ENCODE data around the gene DEUP1. TPM values are rescaled to one million over a fixed set of nuclear protein-coding genes. Genes with fewer than 3 reads are reported as not detected.
"Not testable (repeated sequence)": the region's sequence is repeated elsewhere in the genome, so short reads cannot be mapped to it uniquely, and the experiment has no call there.

The DEUP1 gene
- total RNA-seq, 1 donor from 2014 or later: not detected

GRCh38 chr11:93344855-93345333, 14.4 kb downstream of the DEUP1 start:
- no peak for ATAC-seq
- intact Hi-C loops (cut with DNase I): no loop called here

GRCh38 chr11:93348930-93349329, 18.4 kb downstream of the DEUP1 start:
- intact Hi-C loops (cut with DNase I): no loop called here
- no peak for ATAC-seq

More at GRCh38 chr11:93344855-93345333, 14.4 kb downstream of the DEUP1 start:
- no peak for DNase-seq (ENCODE audit: missing footprints)

DNA sequence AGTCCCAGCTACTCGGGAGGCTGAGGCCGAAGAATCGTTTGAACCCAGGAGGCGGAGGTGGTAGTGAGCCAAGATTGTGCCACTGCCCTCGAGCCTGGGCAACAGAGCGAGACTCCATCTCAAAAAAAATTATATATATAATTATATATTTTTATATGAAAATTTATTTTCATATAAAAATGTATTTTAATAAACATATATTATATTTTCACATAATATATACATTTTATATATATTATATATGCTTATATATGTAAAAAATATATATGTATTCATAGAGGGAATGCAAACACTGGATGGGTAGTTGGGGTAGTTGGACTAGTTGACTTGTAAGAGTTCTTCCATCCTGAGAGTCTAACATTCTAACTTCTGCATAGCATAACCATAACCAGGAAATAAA, 20.3 kb downstream of the DEUP1 start:
- intact Hi-C loops (cut with DNase I): no loop called here
- DNase-seq (ENCODE audit: missing footprints): no peak
- no peak for ATAC-seq

More at GRCh38 chr11:93348930-93349329, 18.4 kb downstream of the DEUP1 start:
- no peak for DNase-seq (ENCODE audit: missing footprints)

GRCh38 chr11:93359396-93359795, 28.9 kb downstream of the DEUP1 start:
- intact Hi-C loops (cut with DNase I): no loop called here
- DNase-seq (ENCODE audit: missing footprints) (no peak), ATAC-seq (no peak)

- DNase-seq (ENCODE audit: missing footprints): no peak
- intact Hi-C loops (cut with DNase I): no loop called here
- ATAC-seq: no peak
Observed at GRCh38 chr11:93361435-93361834, 30.9 kb downstream of the DEUP1 start.

DNA sequence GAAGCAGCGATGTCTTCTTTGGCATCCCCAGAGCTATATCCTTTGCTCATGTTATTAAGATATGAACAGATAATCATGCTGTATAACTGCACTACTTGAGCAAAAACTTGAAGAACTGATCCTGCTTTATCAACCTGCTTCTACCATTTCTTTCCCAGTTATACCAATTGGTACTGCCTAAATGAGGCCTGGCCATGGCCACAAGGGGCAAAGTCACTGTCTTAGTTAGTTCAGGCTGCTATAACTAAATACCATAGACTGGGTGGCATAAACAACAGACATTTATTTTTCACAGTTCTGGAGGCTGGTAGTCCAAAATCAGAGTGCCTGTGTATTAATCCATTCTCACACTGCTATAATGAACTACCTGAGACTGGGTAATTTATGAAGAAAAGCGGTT, 37.5 kb downstream of the DEUP1 start:
- intact Hi-C loops (cut with DNase I): no loop called here
- ATAC-seq (no peak), DNase-seq (ENCODE audit: missing footprints) (no peak)

DNA sequence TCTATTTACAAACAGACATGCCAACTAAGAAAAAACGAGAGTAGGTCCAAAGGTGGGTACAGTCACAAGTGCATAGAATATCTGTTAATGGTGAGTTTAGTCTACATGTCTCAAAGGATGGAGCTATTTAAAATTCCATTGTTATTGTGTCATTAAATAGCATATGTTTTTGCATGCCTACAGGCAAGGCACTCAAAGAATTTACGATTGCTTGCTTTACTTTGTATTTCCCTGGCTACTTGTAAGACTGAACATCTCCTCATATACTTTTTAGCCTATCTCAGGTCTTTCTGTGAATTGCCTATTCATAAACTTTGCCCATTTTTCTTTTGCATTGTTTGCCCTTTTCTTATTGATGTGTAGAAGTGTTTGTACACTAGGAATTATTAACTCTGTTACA, 39.7 kb downstream of the DEUP1 start:
- no peak for ATAC-seq
- intact Hi-C loops (cut with DNase I): no loop called here

GRCh38 chr11:93389737-93390136, 59.2 kb downstream of the DEUP1 start:
- ATAC-seq (no peak), DNase-seq (ENCODE audit: missing footprints) (no peak)
- intact Hi-C loops (cut with DNase I): loop anchor here (10.0 kb wide), 1 partner anchor 155 kb away; the partner anchor contains the start of gene SMCO4

More for the DNA sequence above, 39.7 kb downstream of the DEUP1 start:
- no peak for DNase-seq (ENCODE audit: missing footprints)

GRCh38 chr11:93392867-93393266, 62.3 kb downstream of the DEUP1 start:
- DNase-seq (ENCODE audit: missing footprints) (no peak), ATAC-seq (no peak)
- intact Hi-C loops (cut with DNase I): loop anchor here (10.0 kb wide), 1 partner anchor 152 kb away; the partner anchor contains the start of gene SMCO4

GRCh38 chr11:93393386-93393785, 62.8 kb downstream of the DEUP1 start:
- intact Hi-C loops (cut with DNase I): loop anchor here (10.0 kb wide), 1 partner anchor 151 kb away; the partner anchor contains the start of gene SMCO4
- DNase-seq (ENCODE audit: missing footprints) (no peak), ATAC-seq (no peak)

- no peak for ATAC-seq
- no peak for DNase-seq (ENCODE audit: missing footprints)
- intact Hi-C loops (cut with DNase I): loop anchor here (10.0 kb wide), 1 partner anchor 150 kb away; the partner anchor contains the start of gene SMCO4
Observed at GRCh38 chr11:93394488-93394887, 63.9 kb downstream of the DEUP1 start.

- DNase-seq (ENCODE audit: missing footprints) (no peak), ATAC-seq (no peak)
- intact Hi-C loops (cut with DNase I): loop anchor here (10.0 kb wide), 1 partner anchor 148 kb away; the partner anchor contains the start of gene SMCO4
Observed at GRCh38 chr11:93396316-93396715, 65.8 kb downstream of the DEUP1 start.

GRCh38 chr11:93403930-93404329, 73.4 kb downstream of the DEUP1 start:
- DNase-seq (ENCODE audit: missing footprints) (no peak), ATAC-seq (no peak)
- intact Hi-C loops (cut with DNase I): no loop called here

DNA sequence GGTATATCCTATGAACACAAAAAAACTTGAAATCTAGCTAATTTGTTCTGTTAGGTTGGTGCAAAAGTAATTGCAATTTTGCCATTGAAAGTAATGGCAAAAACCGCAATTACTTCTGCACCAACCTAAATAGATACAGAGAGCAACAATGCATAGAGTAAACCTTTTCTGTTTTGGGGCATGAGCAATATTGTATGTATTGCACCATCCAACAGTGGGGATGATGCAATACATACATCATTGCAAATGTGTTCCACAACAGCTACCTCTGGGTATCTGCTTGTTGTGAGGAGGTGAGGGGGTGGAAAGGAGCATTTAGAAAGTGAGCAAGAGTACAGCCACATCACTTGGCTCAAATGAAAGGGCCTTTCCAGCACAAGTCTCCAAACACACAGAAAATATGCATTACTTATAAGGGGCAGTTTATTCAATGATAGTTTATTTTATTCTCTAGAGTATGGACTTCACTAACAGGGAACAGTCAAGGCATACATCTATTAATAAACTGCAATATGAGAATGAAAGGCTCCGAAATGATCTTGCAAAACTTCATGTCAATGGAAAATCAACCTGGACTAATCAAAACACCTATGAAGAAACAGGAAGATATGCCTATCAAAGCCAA, 77.3 kb downstream of the DEUP1 start:
- intact Hi-C loops (cut with DNase I): no loop called here
- no peak for DNase-seq (ENCODE audit: missing footprints)
- no peak for ATAC-seq

DNA sequence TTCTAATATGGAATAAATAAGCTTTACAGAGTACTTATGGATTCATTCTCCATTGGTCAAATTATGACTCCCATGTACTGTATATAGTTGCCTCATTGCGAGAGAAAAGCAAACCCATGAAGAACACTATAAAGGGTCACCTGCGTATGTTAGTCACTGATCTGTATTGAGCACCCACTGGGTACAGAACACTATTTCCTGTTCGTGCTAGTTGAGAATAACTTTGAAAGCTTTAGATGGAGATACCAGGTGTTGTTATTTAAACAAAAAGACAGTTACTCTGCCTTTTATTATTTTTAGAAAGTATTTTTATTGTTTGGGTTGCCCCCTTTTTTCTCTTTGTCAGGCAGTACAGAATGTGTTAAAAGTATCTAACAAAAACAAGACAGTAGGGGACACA, 79.9 kb downstream of the DEUP1 start:
- ATAC-seq (no peak), DNase-seq (ENCODE audit: missing footprints) (no peak)
- intact Hi-C loops (cut with DNase I): no loop called here

DNA sequence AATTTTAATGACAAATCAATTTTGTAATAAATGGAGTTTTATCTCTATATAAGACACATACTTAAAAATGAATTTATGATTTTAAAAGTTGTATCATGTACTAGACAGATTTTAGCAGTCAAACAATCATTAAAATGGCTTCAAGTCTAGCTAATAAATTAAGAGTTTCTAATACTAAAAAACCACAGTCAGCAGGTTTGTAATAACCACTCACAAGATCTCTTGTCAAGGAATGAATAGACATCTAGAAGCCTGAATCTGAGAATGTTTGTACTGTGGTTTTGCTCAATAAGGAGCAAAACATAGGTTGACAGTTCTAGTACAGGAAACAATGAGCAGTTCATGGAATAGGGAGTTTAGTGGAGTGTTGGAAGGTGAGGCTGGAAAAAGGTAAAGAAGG, 81.2 kb downstream of the DEUP1 start:
- no peak for DNase-seq (ENCODE audit: missing footprints)
- ATAC-seq: no peak
- intact Hi-C loops (cut with DNase I): no loop called here

GRCh38 chr11:93432247-93432646, 101.7 kb downstream of the DEUP1 start:
- ATAC-seq: no peak
- intact Hi-C loops (cut with DNase I): no loop called here
- no peak for DNase-seq (ENCODE audit: missing footprints)

DNA sequence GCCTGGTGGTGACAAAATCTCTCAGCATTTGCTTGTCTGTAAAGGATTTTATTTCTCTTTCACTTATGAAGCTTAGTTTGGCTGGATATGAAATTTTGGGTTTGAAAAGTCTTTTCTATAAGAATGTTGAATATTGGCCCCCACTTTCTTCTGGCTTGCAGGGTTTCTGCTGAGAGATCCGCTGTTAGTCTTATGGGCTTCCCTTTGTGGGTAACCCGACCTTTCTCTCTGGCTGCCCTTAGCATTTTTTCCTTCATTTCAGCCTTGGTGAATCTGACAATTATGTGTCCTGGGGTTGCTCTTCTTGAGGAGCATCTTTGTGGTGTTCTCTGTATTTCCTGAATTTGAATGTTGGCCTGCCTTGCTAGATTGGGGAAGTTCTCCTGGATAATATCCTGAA, 112.7 kb downstream of the DEUP1 start:
- ATAC-seq; intact Hi-C loops (cut with DNase I); DNase-seq (ENCODE audit: missing footprints): not testable (repeated sequence)

DNA sequence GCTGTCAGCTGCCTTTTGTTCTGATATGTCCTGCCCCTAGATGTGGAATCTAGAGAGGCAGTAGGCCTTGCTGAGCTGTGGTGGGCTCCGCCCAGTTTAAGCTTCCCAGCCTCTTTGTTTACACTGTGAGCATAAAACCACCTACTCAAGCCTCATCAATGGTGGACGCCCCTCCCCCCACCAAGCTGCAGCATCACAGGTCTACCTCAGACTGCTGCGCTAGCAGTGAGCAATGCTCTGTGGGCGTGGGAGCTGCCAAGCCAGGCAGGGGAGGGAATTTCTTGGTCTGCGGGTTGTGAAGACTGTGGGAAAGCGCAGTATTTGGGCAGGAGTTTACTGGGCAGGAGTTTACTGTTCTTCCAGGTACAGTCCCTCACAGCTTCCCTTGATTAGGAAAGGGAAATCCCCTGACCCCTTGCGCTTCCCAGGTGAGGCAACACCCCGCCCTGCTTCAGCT, 114.1 kb downstream of the DEUP1 start:
- no peak for ATAC-seq
- intact Hi-C loops (cut with DNase I): no loop called here

GRCh38 chr11:93458286-93458685, 127.7 kb downstream of the DEUP1 start:
- no peak for DNase-seq (ENCODE audit: missing footprints)
- intact Hi-C loops (cut with DNase I): no loop called here
- ATAC-seq: no peak

More for the DNA sequence above, 114.1 kb downstream of the DEUP1 start:
- no peak for DNase-seq (ENCODE audit: missing footprints)

All from Right ventricle myocardium inferior (tissue), 1 donor.